Bronchial epithelial cell (primary cell): ENCODE measurements around the gene SDE2. TPM values are rescaled to one million over a fixed set of nuclear protein-coding genes. Genes with fewer than 3 reads are reported as not detected.
"Not testable (repeated sequence)": the region's sequence is repeated elsewhere in the genome, so short reads cannot be mapped to it uniquely, and the experiment has no call there.

Source experiments
- DNase-seq: peaks from one replicate; pipeline ENCODE4 v3.0.0-alpha.2; 2010; ENCODE audit warnings: low read depth
- FAIRE-seq: peaks from 2 replicates; lab custom pipeline; 2011; peaks lifted over from hg19 to GRCh38; lab: Jason Lieb, UNC
- H3K27me3 ChIP-seq: 2 replicates; pipeline ENCODE4 v1.5.1; 2011; ENCODE audit warnings: low read length; ENCODE audit not compliant: control insufficient read depth, insufficient read depth
- H3K36me3 ChIP-seq: 2 replicates; pipeline ENCODE4 v1.5.1; 2011; ENCODE audit warnings: low read length; ENCODE audit not compliant: control insufficient read depth, insufficient read depth
- H3K4me3 ChIP-seq: 2 replicates; pipeline ENCODE4 v1.5.1; 2011; ENCODE audit warnings: mild to moderate bottlenecking, low read depth, low read length, control low read depth
- total RNA-seq: library from RNA; depleted of rRNA; stranded (reverse); fragments of >200 nt; gene quantifications from 2 replicates; pipeline ENCODE4 v1.2.1, GENCODE V29; 2014
- TF ChIP-seq, protein P1 (sequence below): IDR thresholded peaks from 2 replicates; pipeline ENCODE4 v1.5.1; 2011; ENCODE audit warnings: mild to moderate bottlenecking, moderate library complexity, low read length, control low read depth, inconsistent platforms; ENCODE audit not compliant: insufficient read depth, severe bottlenecking

SDE2 gene
- total RNA-seq, 1 donor from 2014 or later = 41.1 TPM

DNA sequence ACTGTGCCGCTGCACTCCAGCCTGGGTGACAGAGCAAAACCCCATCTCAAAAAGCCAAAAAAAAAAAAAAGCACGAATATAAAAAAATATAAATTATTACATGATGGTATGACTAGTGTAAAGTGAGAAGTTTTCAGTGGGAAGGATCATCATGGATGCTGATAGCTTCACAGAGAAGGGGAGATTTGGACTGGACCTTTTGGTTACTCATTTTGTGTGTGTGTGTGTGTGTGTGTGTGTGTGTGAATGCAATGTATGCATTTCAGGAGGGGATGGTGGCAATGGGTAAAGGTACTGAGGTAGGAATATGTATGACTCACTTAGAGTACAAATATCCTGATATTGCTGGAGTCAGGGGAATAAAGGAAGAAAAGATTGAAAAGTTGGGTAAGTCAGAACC is 22.7 kb upstream of the SDE2 start:
- Histone ChIP-seq H3K36me3 (no peaks in the 10 kb centered on the region), H3K4me3 (no peak overlapping the region), H3K27me3 (no peaks in the 10 kb centered on the region)
- no peak for DNase-seq
- no peak for FAIRE-seq
- TF ChIP-seq, protein P1, sequence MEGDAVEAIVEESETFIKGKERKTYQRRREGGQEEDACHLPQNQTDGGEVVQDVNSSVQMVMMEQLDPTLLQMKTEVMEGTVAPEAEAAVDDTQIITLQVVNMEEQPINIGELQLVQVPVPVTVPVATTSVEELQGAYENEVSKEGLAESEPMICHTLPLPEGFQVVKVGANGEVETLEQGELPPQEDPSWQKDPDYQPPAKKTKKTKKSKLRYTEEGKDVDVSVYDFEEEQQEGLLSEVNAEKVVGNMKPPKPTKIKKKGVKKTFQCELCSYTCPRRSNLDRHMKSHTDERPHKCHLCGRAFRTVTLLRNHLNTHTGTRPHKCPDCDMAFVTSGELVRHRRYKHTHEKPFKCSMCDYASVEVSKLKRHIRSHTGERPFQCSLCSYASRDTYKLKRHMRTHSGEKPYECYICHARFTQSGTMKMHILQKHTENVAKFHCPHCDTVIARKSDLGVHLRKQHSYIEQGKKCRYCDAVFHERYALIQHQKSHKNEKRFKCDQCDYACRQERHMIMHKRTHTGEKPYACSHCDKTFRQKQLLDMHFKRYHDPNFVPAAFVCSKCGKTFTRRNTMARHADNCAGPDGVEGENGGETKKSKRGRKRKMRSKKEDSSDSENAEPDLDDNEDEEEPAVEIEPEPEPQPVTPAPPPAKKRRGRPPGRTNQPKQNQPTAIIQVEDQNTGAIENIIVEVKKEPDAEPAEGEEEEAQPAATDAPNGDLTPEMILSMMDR = no peak

DNA sequence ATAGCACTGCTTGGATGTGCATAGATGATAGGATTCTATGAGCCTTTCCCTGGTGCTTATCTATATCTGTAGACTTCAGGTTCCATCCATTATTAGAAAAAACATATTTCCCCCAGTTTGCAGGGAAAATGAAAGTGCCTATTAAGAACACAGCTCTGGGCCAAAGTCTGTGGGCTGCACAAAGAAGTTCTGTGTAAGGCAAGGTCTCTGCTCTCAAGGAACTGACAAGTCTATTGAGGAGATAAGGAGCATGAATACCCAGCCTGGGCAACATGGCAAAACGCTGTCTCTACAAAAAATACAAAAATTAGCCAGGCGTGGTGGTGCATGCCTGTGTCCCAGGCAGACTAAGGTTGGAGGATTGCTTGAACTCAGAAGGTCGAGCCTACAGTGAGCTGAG is 22.3 kb upstream of the SDE2 start:
- FAIRE-seq = no peak
- H3K36me3 ChIP-seq = no peaks in the 10 kb centered on the region
- TF ChIP-seq, protein P1 = no peak

DNA sequence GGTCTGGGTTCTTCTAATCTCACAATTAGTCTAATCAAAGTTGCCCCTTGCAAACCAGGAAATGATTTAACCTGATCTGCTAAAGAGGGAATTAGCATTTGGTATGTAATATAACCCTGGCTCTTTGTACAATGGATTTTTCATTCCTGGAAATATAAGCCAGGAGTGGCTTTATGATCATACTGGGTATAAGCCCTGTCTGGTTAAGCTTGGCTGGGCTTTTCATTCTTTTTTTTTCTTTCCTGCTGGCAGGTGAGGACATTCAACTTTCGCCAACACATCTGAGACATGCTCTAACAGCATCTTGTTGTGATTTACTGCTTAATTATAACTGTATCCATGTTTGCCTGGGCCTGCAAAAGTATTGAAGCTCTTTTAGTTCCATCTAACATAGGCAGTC is 20.4 kb upstream of the SDE2 start:
- Histone ChIP-seq H3K4me3 (no peak overlapping the region), H3K27me3 (no peaks in the 10 kb centered on the region), H3K36me3 (no peaks in the 10 kb centered on the region)
- FAIRE-seq (no peak), DNase-seq (no peak)
- TF ChIP-seq, protein P1 = no peak

More for the DNA sequence above, 22.3 kb upstream of the SDE2 start:
- H3K4me3 ChIP-seq = no peak overlapping the region
- DNase-seq = no peak
- no peaks in the 10 kb centered on the region for H3K27me3 ChIP-seq

DNA sequence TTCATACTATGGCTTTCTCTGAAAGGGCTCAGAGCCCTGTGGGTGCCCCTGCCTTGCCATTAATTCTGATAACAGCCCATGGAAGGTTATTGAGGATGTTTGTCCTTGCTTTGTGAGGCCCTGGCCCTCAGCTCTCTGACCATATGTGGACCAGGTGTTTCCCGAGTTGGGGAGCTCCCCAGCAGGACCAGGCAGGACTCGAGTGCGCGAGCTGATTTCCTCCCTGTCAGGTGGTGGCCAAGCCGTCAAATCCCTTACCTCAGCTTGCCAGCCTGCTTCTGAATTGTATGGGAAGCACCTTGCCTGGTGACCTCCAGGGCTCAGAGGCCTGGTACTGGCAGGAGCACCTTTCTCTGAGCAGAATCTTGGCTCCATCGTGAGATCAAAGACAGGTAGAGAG is 17.9 kb upstream of the SDE2 start:
- no peak overlapping the region for H3K4me3 ChIP-seq
- no peak for FAIRE-seq

DNA sequence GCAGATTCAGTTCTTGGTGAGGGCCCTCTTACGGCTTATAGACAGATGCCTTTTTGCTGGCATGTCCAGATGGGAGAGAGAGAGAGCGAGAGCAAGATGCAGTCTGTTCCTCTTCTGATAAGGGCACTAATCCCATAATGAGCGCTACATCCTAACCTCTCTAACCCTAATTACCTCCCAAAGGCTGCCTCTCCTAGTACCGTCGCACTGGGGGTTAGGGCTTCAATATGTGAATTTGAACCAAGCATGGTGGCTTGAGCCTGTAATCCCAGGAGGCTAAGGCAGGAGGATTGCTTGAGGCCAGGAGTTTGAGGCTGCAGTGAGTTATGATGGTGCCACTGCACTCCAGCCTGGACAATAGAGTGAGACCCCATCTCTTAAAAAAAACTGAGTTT is 10.5 kb upstream of the SDE2 start:
- H3K4me3 ChIP-seq = no peak overlapping the region
- FAIRE-seq (no peak), DNase-seq (no peak)
- TF ChIP-seq, protein P1 = no peak
- no peaks in the 10 kb centered on the region for H3K36me3 ChIP-seq
- H3K27me3 ChIP-seq = no peaks in the 10 kb centered on the region

More for the DNA sequence above, 17.9 kb upstream of the SDE2 start:
- Histone ChIP-seq H3K36me3 (no peaks in the 10 kb centered on the region), H3K27me3 (no peaks in the 10 kb centered on the region)
- DNase-seq = no peak
- TF ChIP-seq, protein P1 = no peak

DNA sequence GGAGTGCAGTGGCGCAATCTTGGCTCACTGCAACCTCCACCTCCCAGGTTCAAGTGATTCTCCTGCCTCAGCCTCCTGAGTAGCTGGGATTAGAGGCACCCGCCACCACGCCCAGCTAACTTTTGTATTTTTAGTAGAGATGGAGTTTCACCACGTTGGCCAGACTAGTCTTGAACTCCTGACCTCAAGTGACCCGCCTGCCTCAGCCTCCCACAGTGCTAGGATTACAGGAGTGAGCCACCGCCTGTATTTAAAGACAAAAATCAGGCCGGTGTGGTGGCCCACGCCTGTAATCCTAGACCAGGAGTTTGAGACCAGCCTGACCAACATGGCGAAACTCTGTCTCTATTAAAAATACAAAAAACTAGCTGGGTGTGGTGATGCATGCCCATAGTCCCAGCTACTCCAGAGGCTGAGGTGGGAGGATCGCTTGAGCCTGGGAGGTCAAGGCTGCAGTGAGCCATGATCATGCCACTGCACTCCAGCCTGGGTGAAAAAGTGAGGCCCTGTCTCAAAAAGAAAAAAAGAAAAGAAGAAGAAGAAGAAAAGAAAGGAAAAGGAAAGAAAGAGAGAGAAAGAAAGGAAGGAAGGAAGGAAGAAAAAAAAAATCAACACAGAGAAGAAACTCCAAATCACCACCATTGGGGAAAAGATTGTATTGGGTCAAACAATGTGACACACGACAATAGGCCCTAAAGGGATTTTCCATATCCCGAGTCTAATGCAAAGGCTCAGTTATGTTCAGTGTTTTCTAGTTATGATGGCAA is 8.2 kb upstream of the SDE2 start:
- not testable (repeated sequence) for H3K27me3 ChIP-seq, H3K4me3 ChIP-seq, DNase-seq, FAIRE-seq, H3K36me3 ChIP-seq
